Ishikawa (cell line): Measurements from ENCODE around the gene ANKFN1.

Experiments used
- CEBPB ChIP-seq: IDR thresholded peaks from 2 replicates; pipeline ENCODE4 v1.6.1; 2012
- CREB1 ChIP-seq: IDR thresholded peaks from 2 replicates; pipeline ENCODE4 v1.6.1; 2012; ENCODE audit warnings: low read depth
- EGR1 ChIP-seq: IDR thresholded peaks from 2 replicates; pipeline ENCODE4 v1.6.1; 2012
- EP300 ChIP-seq: IDR thresholded peaks from 2 replicates; pipeline ENCODE4 v1.6.1; 2012; ENCODE audit warnings: borderline replicate concordance
- FOXM1 ChIP-seq: IDR thresholded peaks from 2 replicates; pipeline ENCODE4 v1.6.1; 2012; ENCODE audit warnings: low read depth, borderline replicate concordance
- MAX ChIP-seq: IDR thresholded peaks from 2 replicates; pipeline ENCODE4 v1.6.1; 2012
- NFIC ChIP-seq: IDR thresholded peaks from 2 replicates; pipeline ENCODE4 v1.6.1; 2012
- RAD21 ChIP-seq: IDR thresholded peaks from 2 replicates; pipeline ENCODE4 v1.6.1; 2012; ENCODE audit warnings: low read depth
- REST ChIP-seq: IDR thresholded peaks from 2 replicates; pipeline ENCODE4 v1.6.1; 2012; ENCODE audit warnings: low read depth, mild to moderate bottlenecking
- TAF1 ChIP-seq: IDR thresholded peaks from 2 replicates; pipeline ENCODE4 v1.6.1; 2012; ENCODE audit warnings: low read depth, mild to moderate bottlenecking
- TCF12 ChIP-seq: IDR thresholded peaks from 2 replicates; pipeline ENCODE4 v1.6.1; 2012; ENCODE audit warnings: low read depth
- TEAD4 ChIP-seq: IDR thresholded peaks from 2 replicates; pipeline ENCODE4 v1.6.1; 2012
- USF1 ChIP-seq: IDR thresholded peaks from 2 replicates; pipeline ENCODE4 v1.6.1; 2012
- YY1 ChIP-seq: IDR thresholded peaks from 2 replicates; pipeline ENCODE4 v1.6.1; 2012; ENCODE audit warnings: low read depth
- ZBTB7A ChIP-seq: IDR thresholded peaks from 2 replicates; pipeline ENCODE4 v1.6.1; 2012; ENCODE audit warnings: low read depth

ANKFN1 gene

DNA sequence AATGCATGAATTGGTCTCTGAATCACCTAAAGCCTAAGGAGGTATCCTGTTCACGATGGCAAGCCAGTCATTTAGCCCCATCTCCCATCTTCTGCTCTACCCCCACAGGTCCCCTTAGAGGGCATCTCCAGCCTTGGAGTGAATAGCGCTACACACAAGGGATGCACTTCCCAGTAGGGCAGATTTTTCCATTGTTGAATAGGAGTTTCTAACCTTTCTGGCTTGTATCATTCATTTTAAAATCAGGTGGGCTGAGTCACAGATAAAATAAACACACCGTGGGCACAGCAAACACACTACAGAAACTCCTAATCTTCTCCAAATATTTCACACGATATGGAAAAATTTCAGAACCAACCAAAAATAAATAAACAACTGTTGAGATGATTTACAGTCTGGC is 239.0 kb downstream of the ANKFN1 start:
- no peak for TF ChIP-seq EGR1

DNA sequence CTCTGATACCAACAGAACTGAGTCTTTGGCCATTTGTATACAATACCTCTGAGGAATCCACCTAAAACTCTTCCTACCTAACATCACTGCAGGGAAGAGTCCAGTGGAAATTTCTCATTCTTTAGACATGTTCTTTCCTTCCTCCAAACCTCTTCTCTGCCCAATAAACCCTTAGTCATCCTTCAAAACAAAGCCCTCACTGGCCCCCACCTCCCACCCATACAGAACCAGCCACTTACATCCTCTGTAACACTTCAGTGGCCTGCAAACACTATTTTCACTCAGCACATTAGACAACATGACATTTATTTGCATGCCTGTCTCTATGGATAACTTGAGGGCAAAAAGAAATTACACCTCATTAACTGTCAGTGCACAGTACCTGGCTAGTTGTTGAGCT is 239.9 kb downstream of the ANKFN1 start:
- TF ChIP-seq CREB1 (no peak), MAX (no peak), FOXM1 (no peak), TEAD4 (no peak), EP300 (no peak), TAF1 (no peak), EGR1 (no peak)

GRCh38 chr17:56395787-56396186 is 242.5 kb downstream of the ANKFN1 start:
- TF ChIP-seq RAD21 (no peak), TEAD4 (no peak), ZBTB7A (no peak), EGR1 (no peak), FOXM1 (no peak), YY1 (no peak), CREB1 (no peak), CEBPB (no peak), TCF12 (no peak), USF1 (no peak), TAF1 (no peak), EP300 (no peak), NFIC (no peak), MAX (no peak), REST (no peak)

DNA sequence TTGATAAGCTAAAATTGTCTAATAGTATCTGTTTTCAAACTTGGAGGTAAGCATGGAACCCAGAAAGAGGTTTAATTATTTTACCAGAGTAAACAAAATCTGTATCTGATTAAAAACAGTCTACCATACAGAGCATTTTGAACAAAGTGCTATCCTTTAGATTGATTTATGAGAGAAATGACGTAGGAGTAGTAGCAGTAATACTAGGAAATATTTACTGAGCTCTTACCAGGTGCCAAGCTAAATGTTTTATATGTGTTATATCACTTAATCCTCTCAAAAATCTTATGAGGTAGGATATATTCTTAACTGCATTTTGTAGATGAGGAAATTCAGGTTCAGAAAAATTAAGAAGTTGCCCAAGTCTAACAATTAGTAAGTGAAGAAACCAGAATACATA is 253.8 kb downstream of the ANKFN1 start:
- no peak for TF ChIP-seq MAX
- TF ChIP-seq RAD21, result no peak
- TF ChIP-seq ZBTB7A, result no peak
- TF ChIP-seq USF1, result no peak
- no peak for TF ChIP-seq CREB1
- TF ChIP-seq TCF12, result no peak
- no peak for TF ChIP-seq NFIC

DNA sequence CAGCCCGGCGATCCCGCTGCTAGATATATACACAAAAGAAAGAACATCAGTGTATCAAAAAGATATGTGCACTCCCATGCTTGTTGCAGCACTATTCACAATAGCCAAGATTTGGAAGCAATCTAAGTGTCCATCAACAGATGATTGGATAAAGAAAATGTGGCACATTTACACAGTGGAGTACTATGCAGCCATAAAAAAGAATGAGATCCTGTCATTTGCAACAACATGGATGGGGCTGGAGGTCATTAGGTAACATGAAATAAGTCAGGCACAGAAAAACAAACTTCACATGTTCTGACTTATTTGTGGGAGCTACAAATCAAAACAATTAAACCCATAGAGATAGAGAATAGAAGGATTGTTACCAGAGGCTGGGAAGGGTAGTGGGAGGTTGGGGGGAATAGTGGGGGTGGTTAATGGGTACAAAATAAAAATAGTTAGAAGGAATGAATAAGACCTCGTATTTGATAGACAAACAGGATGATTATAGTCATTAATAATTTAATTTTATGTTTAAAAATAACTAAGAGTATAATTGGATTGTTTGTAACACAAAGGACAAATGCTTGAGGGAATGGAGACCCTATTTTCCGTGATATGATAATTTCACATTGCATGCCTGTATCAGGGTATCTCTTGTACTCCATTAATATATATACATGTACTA is 263.5 kb downstream of the ANKFN1 start:
- TF ChIP-seq REST (no peak), NFIC (no peak), CEBPB (no peak), EP300 (no peak), RAD21 (no peak), USF1 (no peak), TCF12 (no peak), TAF1 (no peak), MAX (no peak), TEAD4 (no peak), CREB1 (no peak), FOXM1 (no peak)

DNA sequence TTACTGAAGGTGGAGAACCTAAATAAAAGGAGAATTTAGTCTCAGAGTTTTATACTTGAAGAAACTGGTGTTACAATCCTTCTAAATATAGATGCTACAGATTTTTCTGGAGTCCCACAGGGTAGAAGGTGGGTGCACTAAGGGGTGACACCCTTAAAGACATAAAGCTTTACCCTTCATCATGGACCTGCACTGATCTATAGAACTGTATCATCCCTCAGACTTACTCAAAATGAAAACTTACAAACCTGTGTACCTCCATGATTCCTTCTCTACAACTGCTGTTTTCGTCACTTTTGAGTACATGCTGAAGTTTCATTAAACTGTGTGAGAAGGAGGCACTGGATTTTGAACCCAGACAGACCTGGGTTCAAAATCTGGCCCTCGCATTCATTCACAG is 270.7 kb downstream of the ANKFN1 start:
- no peak for TF ChIP-seq TEAD4
- no peak for TF ChIP-seq EP300
- no peak for TF ChIP-seq NFIC
- TF ChIP-seq CREB1, result no peak
- TF ChIP-seq YY1, result no peak
- TF ChIP-seq USF1, result no peak
- TF ChIP-seq ZBTB7A, result no peak
- TF ChIP-seq MAX, result no peak
- TF ChIP-seq EGR1, result no peak
- no peak for TF ChIP-seq FOXM1
- TF ChIP-seq TCF12, result no peak
- TF ChIP-seq TAF1, result no peak
- no peak for TF ChIP-seq RAD21
- no peak for TF ChIP-seq REST
- no peak for TF ChIP-seq CEBPB
